GM13976 (cell line): Measurements from ENCODE around the gene RFX2.

Experiments
- DNase-seq: peaks from one replicate; pipeline ENCODE4 v3.0.0; 2012; ENCODE audit warnings: low spot score
- in situ Hi-C: fragments of 300-500 bp; cut with MboI; formaldehyde crosslinking; loops from one replicate; pipeline ENCODE4 v1.12.0; 2022; ENCODE audit warnings: low sequenced_read_pairs, mixed read lengths, inconsistent platforms; ENCODE audit not compliant: unreplicated experiment
- TF ChIP-seq, protein P1 (sequence below): IDR thresholded peaks from 2 replicates; pipeline ENCODE4 v1.5.1; 2012; ENCODE audit warnings: borderline replicate concordance, mild to moderate bottlenecking; ENCODE audit not compliant: insufficient read depth; ENCODE audit errors: extremely low read depth, missing control alignments, control extremely low read depth

The RFX2 gene

DNA sequence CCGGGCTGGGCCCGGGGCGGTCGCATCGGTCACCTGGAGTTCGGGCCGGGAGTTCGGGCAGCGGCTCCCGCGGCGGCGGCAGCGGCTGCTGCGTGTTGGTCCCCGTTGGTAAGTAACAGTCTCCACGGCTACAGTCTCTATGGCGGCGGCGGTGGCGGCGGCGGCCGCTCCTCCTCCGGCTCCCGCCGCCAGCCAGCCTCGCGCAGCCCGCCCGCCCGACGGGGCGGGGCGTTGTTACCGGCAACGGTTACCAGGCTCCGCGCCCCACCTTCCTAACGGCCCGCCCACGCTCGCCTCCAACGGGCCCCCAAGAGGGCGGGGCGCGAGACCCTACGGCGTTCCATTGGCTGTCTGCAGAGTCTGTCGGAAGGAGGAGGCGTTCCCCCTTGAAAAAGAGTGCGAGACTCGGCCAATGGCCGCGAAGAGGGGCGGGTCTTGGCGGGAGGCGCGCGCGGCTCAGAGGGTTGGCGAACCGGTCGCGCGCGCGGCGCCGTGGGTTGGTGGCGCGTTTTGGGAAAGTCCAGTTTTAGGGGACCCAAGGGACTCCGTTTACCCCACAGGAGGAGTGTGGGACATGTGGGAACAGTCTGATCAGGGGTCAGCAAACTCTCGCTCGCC is at the start of gene RFX2:
Gene RFX2, minus strand, starts transcription at position 141 of the 618 bp plus-strand sequence. CDS start 63,004 bp downstream, outside the sequence.
- in situ Hi-C loops, result no loop called here
- DNase-seq, result peak; percentile 98
- TF ChIP-seq, protein P1, sequence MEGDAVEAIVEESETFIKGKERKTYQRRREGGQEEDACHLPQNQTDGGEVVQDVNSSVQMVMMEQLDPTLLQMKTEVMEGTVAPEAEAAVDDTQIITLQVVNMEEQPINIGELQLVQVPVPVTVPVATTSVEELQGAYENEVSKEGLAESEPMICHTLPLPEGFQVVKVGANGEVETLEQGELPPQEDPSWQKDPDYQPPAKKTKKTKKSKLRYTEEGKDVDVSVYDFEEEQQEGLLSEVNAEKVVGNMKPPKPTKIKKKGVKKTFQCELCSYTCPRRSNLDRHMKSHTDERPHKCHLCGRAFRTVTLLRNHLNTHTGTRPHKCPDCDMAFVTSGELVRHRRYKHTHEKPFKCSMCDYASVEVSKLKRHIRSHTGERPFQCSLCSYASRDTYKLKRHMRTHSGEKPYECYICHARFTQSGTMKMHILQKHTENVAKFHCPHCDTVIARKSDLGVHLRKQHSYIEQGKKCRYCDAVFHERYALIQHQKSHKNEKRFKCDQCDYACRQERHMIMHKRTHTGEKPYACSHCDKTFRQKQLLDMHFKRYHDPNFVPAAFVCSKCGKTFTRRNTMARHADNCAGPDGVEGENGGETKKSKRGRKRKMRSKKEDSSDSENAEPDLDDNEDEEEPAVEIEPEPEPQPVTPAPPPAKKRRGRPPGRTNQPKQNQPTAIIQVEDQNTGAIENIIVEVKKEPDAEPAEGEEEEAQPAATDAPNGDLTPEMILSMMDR, result no peak

DNA sequence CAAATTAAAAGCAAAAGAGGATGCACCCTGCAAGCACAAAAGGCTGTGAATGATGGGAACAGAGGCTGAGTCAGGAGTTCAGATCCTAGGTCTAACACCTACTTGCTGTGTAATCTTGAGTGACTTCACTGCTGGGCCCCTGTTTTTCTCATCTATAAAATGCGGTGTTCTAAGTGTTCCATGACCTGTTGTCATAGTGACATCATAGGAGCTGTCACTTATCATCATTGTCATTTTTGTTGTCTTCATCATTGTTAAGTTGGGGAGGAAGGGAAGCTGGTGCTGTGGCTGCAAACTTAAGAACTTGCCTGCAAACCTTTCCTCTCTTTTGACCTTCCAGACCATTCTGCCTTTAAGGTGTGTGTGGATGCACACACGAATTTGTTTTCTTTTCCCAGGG is 45.7 kb upstream of the RFX2 start:
- DNase-seq, result no peak
- in situ Hi-C loops, result no loop called here
- TF ChIP-seq, protein P1, result no peak

DNA sequence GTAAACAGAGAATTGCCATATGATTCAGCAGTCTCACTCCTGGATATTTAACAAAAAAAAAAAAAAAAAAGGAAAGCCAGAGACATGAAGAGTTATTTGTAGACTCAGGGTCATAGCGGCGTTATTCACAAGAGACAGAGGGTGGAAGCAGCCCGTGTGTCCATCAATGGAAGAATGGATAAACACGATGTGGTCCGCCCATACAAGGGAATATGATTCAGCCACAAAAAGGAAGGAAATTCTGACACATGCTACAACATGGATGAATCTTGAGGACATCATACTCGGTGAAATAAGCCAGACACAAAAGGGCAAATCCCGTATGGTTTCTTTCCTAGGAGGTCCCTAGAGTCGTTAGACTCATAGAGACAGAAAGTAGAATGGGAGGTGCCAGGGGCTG is 40.0 kb upstream of the RFX2 start:
- in situ Hi-C loops, result no loop called here
- no peak for DNase-seq
- TF ChIP-seq, protein P1, result no peak

DNA sequence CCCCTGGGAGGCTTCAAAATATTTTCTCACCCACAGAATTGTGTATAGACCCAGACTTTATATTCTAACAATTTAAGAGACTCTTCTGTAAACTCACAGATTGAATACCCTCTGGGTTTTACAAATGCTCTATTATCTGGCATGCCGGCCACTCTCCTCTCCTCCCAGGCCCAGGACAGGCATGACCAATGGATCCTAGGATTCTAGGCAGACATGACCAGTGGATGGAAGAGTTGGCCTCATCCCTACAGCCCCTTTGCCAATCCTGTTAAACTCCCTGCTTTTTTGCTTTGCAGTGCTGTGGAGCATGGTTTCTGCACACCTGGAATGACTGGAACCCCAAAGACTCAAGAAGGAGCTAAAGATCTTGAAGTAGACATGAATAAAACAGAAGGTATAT is 30.9 kb upstream of the RFX2 start:
- TF ChIP-seq, protein P1, result no peak
- in situ Hi-C loops, result no loop called here
- DNase-seq, result no peak

DNA sequence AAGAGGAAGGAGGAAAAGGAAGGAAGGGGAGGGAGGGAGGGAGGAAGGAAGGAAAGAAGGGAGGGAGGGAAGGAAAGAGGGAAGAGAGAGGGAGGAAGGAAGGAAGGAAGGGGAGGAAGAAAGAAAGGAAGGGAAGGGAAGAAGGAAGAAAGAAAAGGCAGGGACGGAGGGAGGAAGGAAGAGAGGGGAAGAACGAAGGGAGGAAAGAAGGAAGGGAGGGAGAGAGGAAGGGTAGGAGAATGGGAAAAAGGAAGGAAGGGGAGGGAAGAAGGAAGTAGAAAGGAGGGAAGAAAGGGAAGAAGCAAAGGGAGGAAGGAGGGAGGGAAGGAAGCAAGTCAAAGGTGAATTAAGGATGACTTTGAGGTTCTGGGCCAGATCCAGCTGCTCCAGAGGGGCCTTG is 28.2 kb upstream of the RFX2 start:
- no peak for DNase-seq
- in situ Hi-C loops, result no loop called here
- TF ChIP-seq, protein P1, result no peak

DNA sequence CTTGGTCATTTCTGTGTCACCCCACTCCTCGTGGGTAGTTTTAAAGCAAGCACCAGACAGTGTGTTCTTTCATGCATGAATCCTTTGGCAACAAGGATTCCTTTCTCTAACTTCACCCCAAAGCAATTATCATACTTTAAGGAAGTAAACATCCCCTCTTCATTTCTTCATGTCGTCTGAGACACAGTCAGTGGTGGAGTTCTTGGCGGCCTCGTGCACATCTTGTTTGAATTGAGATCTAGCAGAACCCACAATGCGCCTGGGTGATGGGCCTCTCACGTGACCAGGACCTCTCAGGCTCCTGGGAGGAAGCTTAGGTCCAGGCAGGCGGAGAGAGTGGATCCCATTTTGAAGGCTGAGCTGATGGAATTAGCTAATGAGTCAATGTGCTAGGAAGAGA is 27.8 kb upstream of the RFX2 start:
- no peak for DNase-seq
- TF ChIP-seq, protein P1, result no peak
- in situ Hi-C loops, result no loop called here
